ENCODE results near the gene TAF3.

The TAF3 gene

DNA sequence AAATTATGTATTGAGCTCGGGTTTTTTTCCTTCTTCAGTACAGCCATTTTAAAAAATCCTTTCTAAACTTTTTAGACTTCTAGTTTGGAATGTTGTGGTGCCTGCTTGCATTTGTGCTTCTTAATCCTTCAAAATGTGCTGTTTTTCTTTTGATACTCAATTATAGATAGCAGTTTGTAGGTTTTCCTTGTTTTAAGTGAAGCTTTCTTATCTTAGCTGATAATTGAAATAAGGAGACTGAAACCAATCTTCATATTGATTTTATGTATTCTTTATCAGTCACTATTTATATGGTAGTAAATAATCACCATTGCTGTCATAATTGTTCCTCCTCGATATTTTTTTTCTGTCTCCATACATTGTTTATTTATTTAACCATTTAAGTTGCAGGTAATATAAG, 56.6 kb downstream of the TAF3 start:
- no peak for DNase-seq (ENCODE audit: low read depth in 3 of 3)

DNA sequence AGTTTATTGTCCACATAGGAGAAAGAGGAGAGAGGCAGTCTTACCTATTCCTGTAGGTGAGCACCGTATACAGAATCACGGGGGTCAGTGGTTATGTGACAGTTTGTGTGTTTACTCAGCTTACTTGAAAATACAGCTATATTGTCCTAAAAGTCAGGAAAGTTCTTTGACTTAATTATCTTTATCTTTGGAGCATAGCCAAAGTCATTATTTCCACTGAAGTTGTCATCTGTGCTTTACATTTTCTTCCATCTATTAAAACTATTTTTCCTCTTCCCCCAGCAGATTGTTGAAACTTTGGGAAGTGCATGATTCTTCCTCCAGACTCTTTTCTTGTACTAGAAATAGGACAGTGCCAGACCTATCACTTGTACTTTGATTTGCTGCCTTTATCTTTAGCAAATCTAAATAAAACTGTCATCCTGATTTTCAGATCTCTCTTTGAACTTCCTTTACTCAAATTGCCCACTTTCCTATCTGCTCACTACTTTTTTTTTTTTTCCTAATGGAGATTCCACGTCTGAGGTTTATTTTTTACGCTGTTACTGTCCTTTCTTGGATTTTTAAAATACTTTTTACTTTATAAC, 58.3 kb downstream of the TAF3 start:
- no peak for DNase-seq (ENCODE audit: low read depth in 3 of 3)

DNA sequence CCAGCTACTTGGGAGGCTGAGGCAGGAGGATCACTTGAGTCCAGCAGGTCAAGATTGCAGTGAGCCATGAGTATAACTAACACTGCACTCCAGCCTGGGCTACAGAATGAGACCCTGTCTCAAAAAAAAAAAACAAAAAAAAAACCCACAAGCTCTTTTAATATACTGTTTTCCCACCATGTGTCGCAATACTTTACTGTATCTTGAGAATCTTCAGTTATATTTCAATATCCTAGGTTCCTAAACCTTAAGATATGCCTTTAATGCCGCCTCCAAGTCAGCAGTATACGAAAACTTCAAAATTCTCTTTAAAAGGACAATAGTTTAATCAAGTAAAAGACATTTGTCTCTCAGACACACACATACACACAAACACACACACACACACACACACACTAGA, 62.8 kb downstream of the TAF3 start:
- DNase-seq (ENCODE audit: low read depth in 3 of 3): no peak

DNA sequence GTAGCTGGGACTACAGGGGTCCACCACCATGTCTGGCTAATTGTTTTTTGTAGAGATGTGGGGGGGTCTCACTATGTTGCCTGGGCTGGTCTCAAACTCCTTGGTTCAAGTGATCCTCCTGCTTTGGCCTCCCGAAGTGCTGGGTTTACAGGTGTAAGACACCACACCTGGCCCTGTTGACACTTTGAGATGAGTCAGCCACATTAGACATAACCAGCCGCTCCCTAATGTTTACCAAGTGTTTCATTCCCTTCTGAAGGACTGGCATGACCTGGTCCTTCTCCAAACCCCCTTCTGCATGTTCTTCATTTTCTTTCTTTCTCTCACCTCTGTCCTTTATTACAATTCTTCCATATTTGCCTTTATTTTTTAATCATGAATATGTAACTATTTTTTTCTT, 67.8 kb downstream of the TAF3 start:
- DNase-seq (ENCODE audit: low read depth in 3 of 3): no peak

DNA sequence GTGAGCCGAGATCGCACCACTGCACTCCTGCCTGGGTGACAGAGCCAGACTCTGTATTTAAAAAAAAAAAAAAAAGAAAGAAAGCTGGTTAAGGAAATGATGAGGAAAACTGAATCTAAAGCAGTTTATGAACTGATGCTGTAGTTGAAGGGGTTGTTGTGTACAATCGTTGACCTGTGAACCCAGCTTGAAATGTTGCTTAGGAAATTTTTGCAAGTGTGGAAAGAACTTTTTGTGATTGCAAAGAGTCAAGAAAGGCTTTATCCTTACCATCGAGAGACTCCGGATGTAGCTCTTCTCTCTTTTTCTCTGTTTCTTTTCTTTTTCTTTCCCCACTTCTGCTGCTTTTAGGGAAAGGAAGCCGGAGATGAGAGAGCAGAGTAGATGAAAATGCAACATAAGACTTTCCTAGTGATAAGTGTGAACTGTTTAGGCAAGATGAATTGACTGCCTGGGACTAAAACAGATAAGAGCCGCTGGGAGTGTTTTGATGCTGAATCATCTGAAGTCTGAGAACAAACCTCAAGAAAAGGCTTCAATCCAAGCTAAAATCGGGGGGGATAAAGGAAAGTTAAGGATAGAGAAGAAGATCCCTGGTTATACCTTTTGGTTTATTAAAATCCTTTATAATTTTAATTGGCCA, 69.0 kb downstream of the TAF3 start:
- DNase-seq (ENCODE audit: low read depth in 3 of 3): no peak

DNA sequence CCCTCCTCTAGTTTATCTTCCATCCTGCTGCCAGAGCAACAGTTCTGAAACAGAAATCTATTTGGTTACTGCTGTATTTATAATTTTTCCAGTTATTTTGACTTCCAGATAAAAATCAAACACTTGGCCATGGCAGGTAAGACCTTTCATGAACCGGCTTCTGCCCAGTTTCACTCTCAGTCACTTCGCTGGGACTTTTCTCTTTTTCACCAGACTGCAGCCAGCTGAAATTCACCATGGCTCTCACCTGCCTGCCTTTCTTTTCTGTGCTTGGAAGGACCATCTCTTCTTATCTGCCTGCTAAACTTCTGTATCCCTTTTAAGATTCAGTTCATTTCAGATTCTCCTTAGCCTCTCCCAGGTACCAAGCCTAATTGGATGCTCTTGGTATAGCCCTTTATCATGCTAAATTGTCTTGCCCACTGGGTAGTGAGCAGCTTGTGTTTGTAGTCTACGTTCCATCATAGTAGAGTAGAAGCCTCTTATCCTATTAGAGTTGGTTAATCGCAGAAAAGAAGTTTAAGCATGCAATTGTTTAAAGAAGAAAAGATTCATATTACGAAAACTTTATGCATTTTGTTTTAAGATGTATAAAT, 71.7 kb downstream of the TAF3 start:
- no peak for DNase-seq (ENCODE audit: low read depth in 3 of 3)

DNA sequence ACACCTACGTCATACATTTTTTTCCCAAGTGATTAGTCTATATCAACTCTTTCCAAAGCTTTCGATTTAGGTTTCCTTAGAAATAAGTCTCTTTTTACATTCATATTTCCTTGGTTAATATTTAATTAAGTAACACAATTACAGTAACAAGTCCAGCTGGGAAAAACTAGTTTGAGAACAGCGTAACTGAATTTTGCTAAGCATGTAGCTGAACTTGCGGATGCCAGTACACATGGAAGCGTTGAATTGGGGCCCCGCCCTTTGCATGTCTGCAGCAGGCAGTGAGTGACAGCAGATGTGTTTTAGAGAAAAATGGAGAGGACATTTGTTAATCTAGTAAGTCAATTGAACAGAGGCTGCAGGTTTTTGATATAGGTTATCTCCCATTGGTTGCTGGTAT, 72.5 kb downstream of the TAF3 start:
- no peak for DNase-seq (ENCODE audit: low read depth in 3 of 3)

DNA sequence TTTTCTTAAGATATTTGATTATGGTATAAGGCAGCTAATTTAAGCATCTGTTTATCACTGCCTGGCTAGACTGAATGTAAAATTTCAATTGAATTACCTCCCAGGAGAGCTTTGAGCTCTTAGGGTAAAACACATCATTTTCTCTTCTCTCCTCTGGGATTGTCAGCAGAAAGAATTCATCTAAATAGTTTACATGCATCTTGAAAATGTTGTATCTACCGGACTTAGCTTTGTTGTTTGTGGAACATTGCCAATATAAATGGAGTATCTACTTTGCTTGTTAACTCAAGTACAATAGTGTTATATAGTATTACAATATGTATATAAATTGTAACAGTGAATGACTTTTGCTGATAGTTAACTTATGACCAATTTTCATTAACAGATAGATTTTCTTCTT, 73.3 kb downstream of the TAF3 start:
- DNase-seq (ENCODE audit: low read depth in 3 of 3): no peak

DNA sequence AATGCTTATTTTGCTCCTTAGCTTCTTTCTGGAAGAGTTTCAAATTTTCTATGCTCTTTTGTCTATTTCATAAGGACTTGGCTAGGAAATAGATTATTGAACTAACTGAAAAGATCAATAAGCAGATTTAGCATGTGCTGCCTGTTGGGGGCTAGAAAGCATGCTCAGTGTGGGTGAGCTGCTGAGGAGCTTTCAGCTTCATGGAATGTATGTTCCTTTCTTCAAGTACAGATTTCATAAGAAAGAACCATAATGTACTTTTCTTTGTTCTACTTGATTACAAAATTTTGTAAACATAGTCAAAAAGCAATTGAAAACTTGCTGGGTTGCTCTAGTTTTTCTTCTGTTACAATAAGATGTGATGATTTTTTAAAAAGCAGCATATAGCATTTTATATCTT, 73.8 kb downstream of the TAF3 start:
- DNase-seq (ENCODE audit: low read depth in 3 of 3): no peak

DNA sequence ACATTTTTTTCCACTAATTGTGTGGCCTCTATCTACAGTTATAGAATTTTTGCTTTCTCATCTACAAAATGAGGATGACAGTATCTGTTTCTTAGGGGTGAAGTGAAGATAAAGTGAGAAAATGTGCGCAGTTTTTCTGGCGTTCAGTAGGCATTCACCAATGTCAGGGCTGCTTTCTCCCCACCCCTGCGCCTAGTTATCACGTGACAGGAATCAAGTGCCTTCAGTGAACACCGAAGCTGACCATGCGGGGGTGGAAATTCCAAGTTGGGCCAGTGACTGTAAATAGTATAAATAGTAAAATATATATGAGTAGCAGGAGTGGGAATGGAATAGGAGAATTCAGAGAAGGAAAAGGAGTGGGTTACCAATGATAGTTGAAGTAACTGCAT, 77.4 kb downstream of the TAF3 start:
- no peak for DNase-seq (ENCODE audit: low read depth in 3 of 3)

DNA sequence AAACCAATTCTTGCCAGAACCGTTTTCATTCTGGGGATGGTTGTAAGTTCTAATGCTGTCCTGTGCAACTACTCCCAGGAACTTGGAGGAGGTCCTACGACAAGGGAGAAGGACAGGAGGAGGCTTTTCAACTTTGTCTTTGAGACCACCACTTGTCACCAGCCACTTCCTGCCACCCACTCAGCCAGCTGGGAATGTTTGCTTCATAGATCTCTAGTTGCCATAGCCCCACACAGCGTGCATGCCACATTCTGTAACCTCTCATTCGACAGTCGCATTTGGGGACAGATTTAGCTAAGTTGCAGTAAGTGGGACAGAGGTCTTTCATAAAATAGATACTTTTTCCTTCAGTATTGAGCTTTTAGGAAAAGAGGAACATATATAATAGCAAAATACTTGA, 78.0 kb downstream of the TAF3 start:
- no peak for DNase-seq (ENCODE audit: low read depth in 3 of 3)

DNA sequence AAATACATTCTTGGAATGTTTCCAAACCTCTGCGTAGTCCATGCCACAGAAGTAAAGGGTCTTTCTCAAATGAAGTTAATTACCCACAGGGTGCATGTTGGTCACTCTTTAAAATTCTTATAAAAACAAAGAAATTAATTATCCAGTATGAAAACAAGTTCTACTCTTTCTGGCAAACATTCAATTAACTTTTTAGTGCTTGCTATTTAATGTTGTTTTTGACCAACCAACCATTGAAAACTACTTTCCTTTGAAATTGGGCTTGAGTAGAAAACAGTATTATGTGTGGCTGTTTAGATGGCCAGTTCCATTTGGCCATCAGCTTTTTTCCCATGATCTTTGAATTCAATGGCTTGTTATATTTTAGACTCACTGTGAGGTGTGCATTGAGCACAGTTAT, 83.0 kb downstream of the TAF3 start:
- DNase-seq (ENCODE audit: low read depth in 3 of 3): no peak

DNA sequence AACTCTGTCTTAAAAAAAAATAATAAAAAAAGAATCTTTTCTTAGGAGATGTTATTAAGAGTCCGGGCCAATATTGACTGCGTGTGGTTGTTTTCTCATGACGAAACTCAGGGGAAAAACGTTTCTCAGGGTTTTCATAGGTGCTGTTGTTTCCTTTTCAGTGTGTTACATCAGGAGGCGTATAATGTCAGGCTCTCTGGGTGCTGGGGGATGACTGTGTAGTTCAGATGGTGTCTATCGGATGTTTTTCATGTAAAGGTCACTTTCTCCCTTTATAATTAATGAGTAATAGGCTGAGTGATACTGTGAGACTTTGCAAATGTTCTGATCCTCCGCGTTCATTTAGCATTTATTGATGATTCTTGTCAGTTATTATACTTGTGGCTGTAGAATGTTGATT, 84.1 kb downstream of the TAF3 start:
- DNase-seq (ENCODE audit: low read depth in 3 of 3): no peak

DNA sequence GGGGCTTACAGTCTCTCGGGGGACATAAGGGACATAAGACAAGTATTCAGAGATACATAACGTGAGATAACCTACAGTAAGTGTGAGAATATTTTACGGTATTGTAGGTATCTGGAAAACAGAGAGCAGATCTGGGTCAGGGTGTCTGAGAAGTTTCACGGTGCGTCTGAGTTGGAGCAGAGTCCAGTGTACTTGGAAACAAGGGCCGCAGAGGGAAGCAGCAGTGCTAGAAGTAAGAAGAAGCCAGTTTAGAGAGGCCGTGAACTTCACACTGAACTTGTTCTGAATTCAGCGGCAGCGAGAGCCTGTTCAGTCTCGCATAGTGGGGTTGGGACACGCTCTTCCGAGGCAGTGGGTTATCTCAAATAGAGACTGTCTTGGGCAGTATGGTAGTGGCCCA, 85.5 kb downstream of the TAF3 start:
- DNase-seq (ENCODE audit: low read depth in 3 of 3): no peak

DNA sequence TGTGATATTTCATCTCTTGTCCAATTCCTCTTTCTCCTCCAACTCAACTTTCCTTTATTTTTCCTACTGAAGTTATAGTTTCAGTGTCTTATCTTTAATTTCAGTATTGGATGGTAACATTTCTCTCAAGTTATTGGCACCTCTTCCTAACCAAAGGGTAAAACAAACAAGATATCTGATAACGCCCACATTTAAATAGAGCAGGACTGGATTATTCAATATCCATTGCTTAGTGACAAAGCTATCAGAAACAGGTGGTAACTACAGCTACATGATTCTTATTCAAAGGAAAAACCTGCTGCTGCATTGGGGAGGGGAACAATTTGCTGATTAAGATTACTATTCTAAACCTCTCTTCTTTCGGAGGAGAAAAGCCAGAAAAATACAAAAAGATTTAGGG, 87.8 kb downstream of the TAF3 start:
- no peak for DNase-seq (ENCODE audit: low read depth in 3 of 3)

DNA sequence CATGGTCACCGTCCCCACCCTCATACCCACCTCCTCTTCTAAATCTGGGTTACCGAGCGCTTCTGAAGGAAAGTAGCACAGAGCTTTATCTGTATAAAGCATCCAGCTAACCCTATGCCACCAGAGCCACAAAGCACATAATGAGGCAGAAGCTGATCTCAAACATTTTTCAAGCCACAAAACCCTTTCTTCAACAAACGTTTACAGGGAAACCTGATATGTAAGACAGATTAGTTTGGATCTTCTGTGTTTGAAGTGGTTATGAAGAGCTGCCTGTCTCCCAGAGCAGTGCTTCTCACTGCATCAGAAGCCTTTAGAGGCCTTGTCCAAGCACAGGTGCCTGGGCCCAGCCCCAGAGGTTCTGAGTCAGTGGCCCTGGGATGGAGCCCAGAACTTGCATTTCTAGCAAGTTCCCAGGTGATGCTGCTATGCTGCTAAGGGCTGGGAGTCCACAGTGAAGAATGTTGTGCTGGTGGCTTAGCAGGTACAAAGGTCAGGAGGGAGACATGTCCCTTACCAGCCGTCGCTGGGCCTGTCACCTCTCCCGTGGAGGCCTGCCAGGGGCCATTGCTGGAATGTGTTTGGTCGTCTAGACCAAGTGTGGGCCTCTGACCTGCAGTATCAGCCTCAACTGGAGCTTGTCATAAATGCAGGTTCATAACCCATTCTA, 90.4 kb downstream of the TAF3 start:
- no peak for DNase-seq (ENCODE audit: low read depth in 3 of 3)

DNA sequence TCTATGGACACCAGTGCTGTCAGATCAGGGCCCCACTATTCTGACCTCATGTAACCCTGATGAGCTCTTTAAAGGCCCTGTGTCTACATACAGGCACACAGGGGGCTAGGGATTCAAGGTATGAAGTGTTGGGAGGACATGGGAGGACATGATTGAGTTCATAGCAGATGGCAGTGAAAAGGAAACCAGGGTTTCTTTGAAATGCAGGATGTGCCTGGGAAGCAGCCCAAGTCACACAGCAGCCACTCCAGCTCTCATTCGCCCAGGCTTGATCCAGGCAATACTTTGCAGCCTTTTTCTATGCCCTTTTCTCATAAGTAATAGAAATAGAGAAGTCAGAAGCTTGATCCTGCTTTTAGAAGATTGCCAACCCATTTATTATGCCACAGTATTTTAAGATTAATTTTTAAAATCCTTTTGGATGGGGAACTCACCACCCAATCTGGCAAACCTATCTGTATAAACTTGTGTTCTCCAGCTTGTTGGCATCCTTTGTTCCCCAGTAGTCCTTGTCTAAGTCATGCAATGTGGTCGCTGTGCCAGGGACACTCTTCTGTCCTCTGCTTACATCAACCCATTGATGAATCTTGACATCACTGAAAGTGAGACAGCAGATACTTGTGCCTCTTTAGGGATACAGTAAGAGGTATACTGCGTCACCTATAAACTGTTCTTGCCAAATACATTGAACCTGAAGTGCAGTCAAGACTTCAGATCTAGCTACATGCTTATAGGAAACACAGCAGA, 95.0 kb downstream of the TAF3 start:
- DNase-seq (ENCODE audit: low read depth in 3 of 3): no peak

DNA sequence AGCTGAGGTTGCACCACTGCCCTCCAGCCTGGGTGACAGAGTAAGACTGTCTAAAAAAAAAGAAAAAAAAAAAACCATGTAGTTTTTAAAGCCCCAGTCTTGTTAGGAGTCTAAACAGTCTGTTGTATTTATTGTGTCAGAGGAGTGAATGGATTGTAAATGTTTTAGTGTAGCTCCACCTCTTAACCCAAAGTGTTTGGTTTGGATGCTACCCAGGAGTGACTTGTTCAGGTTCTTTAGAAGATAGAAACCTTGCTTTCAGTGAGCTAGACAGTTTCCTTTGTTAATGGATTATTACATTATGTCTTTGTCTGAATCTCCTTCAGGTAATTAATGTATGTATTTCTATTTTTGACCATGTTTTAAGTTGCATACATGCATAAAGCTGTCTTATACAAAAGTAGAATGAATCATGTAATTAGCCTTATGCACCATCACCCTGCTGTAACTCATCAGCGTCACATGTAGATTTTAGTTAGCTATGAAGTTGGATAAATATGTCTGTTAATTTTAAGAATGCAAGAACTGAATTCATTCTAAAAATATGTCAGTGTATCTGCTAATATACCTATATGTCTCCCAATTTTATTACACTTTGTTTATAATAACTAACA, 97.7 kb downstream of the TAF3 start:
- DNase-seq (ENCODE audit: low read depth in 3 of 3): no peak

DNA sequence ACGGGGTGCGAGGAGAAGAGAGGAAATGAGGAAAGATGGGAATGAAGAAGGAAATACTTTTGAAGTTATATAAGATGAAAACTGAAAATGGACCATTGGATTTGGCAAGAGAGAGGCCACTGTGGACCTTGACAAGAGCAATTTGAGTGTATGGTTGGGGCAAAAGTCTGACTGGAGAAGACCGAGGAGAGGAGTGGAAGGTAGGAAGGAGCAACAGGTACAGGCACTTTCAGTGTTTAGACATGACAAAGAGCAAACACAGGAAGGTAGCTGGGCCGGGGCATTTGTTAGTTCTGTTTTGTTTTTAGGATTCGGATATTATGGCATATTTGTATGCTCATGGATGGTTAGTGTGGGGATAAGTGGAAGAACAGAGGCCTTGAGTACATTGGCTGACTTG, 99.4 kb downstream of the TAF3 start:
- no peak for DNase-seq (ENCODE audit: low read depth in 3 of 3)

DNA sequence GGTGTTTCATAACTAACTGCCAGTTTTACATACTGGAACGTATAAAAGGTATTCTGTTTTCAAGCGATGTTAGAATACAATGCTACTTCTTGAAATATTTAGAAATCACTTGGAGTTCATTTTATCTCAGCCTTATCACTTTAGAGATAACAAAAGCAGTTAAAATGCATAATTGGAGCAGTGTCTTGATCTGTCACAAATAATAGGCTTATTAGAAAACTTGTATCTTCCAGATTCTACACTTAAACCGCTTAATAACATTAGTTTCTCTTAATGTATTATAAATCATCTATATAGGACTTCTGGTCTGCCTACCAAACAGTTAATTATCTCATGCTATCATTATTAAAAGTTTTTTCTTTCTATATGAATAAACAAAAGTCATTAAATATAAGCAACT, 104.4 kb downstream of the TAF3 start:
- no peak for DNase-seq (ENCODE audit: low read depth in 3 of 3)

DNA sequence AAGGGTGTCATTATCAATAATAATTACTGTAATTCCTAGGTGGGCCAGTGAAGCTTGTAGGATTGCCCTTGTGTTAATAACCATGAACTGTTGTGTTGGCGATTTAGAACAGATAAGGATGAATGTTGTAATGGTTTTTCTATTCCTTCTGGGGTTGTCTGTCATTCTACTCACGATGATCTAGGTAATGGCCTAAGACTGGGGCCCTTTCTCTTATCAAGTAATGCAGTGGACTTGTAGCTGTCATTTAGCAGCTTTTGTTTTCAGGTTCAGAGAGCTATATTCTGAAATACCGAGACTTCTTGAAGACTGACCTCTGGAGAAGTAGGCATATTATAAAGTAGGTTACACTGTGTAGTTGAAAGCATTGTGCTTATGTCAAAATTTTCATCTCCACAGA, 110.2 kb downstream of the TAF3 start:
- no peak for DNase-seq (ENCODE audit: low read depth in 3 of 3)
